Nephron progenitor cell (in vitro differentiated cells): ENCODE results near the gene FHL2.

Experiments used
- DNase-seq: peaks from one replicate; pipeline ENCODE4 v3.0.0; 2021
- H3K27ac Mint-ChIP-seq: 2 replicates; pipeline ENCODE4 v1.8.0; 2021; ENCODE audit warnings: mild to moderate bottlenecking, moderate library complexity, mixed read lengths
- H3K27me3 Mint-ChIP-seq: 2 replicates; pipeline ENCODE4 v1.8.0; 2021; ENCODE audit warnings: mild to moderate bottlenecking, low read depth, mixed read lengths; ENCODE audit not compliant: poor library complexity
- H3K36me3 Mint-ChIP-seq: 2 replicates; pipeline ENCODE4 v1.8.0; 2021; ENCODE audit warnings: low read depth, mixed read lengths
- H3K4me1 Mint-ChIP-seq: 2 replicates; pipeline ENCODE4 v1.8.0; 2021; ENCODE audit warnings: mixed read lengths
- H3K4me3 Mint-ChIP-seq: 2 replicates; pipeline ENCODE4 v1.8.0; 2021; ENCODE audit warnings: mild to moderate bottlenecking, moderate library complexity, mixed read lengths
- H3K9me3 Mint-ChIP-seq: 2 replicates; pipeline ENCODE4 v1.8.0; 2021; ENCODE audit warnings: mild to moderate bottlenecking, moderate library complexity, mixed read lengths
- CTCF ChIP-seq: fragments of 200-600 bp; sonication (generic); IDR thresholded peaks from 2 replicates; pipeline ENCODE4 v1.5.0; 2021; ENCODE audit warnings: antibody characterized with exemption

FHL2 gene

GRCh38 chr2:105417857-105418436 is 19.1 kb upstream of the FHL2 start:
- H3K27me3 Mint-ChIP-seq, result peaks cover 15% of the 10 kb centered on the region
- TF ChIP-seq CTCF, result no peak
- H3K27ac Mint-ChIP-seq, result no peak overlapping the region
- DNase-seq, result no peak
- peaks cover 4% of the 10 kb centered on the region for H3K4me1 Mint-ChIP-seq
- no peak overlapping the region for H3K4me3 Mint-ChIP-seq
- H3K9me3 Mint-ChIP-seq, result peaks cover 23% of the 10 kb centered on the region
- no peaks in the 10 kb centered on the region for H3K36me3 Mint-ChIP-seq

DNA sequence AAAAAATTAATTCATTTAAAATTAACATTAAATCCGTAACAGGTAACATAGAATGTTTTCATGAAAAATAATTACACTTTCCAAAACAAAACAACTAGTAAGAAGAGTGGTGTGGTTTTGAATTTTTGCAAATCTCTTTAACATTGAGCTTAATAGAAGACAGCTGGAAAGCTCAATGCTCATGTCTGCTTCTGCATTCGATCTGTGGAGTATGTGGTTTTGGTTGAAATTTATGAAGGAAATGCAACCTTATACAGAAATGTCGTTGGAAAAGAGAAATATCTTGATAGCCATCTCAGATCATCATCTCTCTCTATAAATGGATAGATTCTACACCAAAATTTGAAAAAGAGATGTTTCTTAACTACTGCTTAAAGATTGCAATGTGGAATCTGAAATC is 17.3 kb upstream of the FHL2 start:
- Mint-ChIP-seq H3K27me3 (peaks cover 11% of the 10 kb centered on the region), H3K9me3 (peaks cover 21% of the 10 kb centered on the region), H3K4me3 (no peak overlapping the region), H3K4me1 (peaks cover 13% of the 10 kb centered on the region), H3K36me3 (no peaks in the 10 kb centered on the region), H3K27ac (no peak overlapping the region)
- no peak for TF ChIP-seq CTCF
- DNase-seq, result no peak

DNA sequence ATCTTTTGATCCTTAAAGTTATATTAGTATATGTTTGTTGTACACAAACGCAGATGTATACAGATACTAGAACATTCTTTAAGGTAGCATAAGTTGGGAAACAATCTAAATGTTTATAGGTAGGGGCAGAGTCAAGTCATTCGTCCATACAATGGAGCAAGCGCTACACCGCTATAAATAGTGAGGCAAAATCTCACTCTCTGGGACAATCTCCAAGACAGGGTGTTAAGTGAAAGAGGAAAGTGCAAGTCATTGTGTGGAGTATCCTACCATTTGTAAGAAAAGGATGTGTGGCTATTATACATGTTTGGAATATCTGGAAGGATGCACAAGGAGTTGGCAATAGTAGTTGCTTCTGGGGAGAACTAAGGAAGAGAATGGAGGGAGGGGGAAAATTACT is 16.2 kb upstream of the FHL2 start:
- Mint-ChIP-seq H3K27me3 (peaks cover 7% of the 10 kb centered on the region), H3K9me3 (peaks cover 17% of the 10 kb centered on the region), H3K4me1 (peaks cover 13% of the 10 kb centered on the region), H3K4me3 (no peak overlapping the region), H3K36me3 (no peaks in the 10 kb centered on the region), H3K27ac (no peak overlapping the region)
- DNase-seq, result no peak
- TF ChIP-seq CTCF, result no peak

GRCh38 chr2:105413206-105413605 is 14.4 kb upstream of the FHL2 start:
- no peaks in the 10 kb centered on the region for H3K36me3 Mint-ChIP-seq
- peaks cover 7% of the 10 kb centered on the region for H3K27me3 Mint-ChIP-seq
- no peak for DNase-seq
- no peak overlapping the region for H3K4me3 Mint-ChIP-seq
- TF ChIP-seq CTCF, result no peak
- H3K9me3 Mint-ChIP-seq, result peaks cover 4% of the 10 kb centered on the region
- H3K27ac Mint-ChIP-seq, result peak overlapping the region; percentile 44
- peaks cover 13% of the 10 kb centered on the region for H3K4me1 Mint-ChIP-seq

GRCh38 chr2:105412584-105412983 is 13.7 kb upstream of the FHL2 start:
- H3K27ac Mint-ChIP-seq, result no peak overlapping the region
- H3K4me1 Mint-ChIP-seq, result peaks cover 13% of the 10 kb centered on the region
- H3K36me3 Mint-ChIP-seq, result no peaks in the 10 kb centered on the region
- H3K27me3 Mint-ChIP-seq, result peaks cover 7% of the 10 kb centered on the region
- no peak for DNase-seq
- H3K4me3 Mint-ChIP-seq, result no peak overlapping the region
- H3K9me3 Mint-ChIP-seq, result peaks cover 4% of the 10 kb centered on the region
- no peak for TF ChIP-seq CTCF

GRCh38 chr2:105411720-105412407 is 13.0 kb upstream of the FHL2 start:
- no peak for TF ChIP-seq CTCF
- Mint-ChIP-seq H3K27me3 (peaks cover 1% of the 10 kb centered on the region), H3K4me1 (peaks cover 13% of the 10 kb centered on the region), H3K27ac (no peak overlapping the region), H3K4me3 (no peak overlapping the region), H3K36me3 (no peaks in the 10 kb centered on the region), H3K9me3 (peaks cover 4% of the 10 kb centered on the region)
- no peak for DNase-seq
